ENCODE data around the gene KRTAP6-3. TPM values are rescaled to one million over a fixed set of nuclear protein-coding genes. Genes with fewer than 3 reads are reported as not detected.

KRTAP6-3 gene
- total RNA-seq, 1 experiment from 2014 or later = not detected

GRCh38 chr21:30638686-30639085, 46.4 kb downstream of the KRTAP6-3 start:
- POLR2A ChIA-PET = no interaction called here
- TF ChIP-seq ZNF416 (CRISPR knock-in tag; IDR thresholded peaks at IDR 0.05) = no peak
- no peak for TF ChIP-seq ZNF281 (CRISPR knock-in tag; IDR thresholded peaks at IDR 0.05)
- TF ChIP-seq NFATC4 (CRISPR knock-in tag; IDR thresholded peaks at IDR 0.05) = no peak
- no peak for TF ChIP-seq ZMAT4 (CRISPR knock-in tag; IDR thresholded peaks at IDR 0.05)
- no peak for TF ChIP-seq CREB1 (CRISPR knock-in tag; IDR thresholded peaks at IDR 0.05)
- TF ChIP-seq ATF3 (CRISPR knock-in tag; conservative IDR thresholded peaks at IDR 0.05) = no peak
- no peak for TF ChIP-seq STAT6 (CRISPR knock-in tag; conservative IDR thresholded peaks at IDR 0.05; ENCODE audit: low read depth)
- TF ChIP-seq JUN (CRISPR knock-in tag; IDR thresholded peaks at IDR 0.05) = no peak
- no peak for TF ChIP-seq MXD4 (CRISPR knock-in tag; IDR thresholded peaks at IDR 0.05; ENCODE audit: borderline replicate concordance)
- TF ChIP-seq ZSCAN18 (CRISPR knock-in tag; IDR thresholded peaks at IDR 0.05) = no peak
- no peak for TF ChIP-seq ERG (CRISPR knock-in tag; IDR thresholded peaks at IDR 0.05)
- no peak for TF ChIP-seq SP1 (CRISPR knock-in tag; conservative IDR thresholded peaks at IDR 0.05)
- TF ChIP-seq USF2 (CRISPR knock-in tag; IDR thresholded peaks at IDR 0.05) = no peak
- no peak for TF ChIP-seq ATF1 (CRISPR knock-in tag; IDR thresholded peaks at IDR 0.05)

GRCh38 chr21:30642564-30642963, 50.3 kb downstream of the KRTAP6-3 start, which contains the start of gene KRTAP20-3:
TSS of gene KRTAP20-3 (plus strand) at chr21:30642864.
- ChIA-PET CTCF (no interaction called here), POLR2A (no interaction called here)
- Mint-ChIP-seq H3K4me3 (no peak within 1 kb of the TSS), H3K36me3 (no peaks in the 10 kb centered on the region), H3K4me1 (no peaks in the 10 kb centered on the region), H3K27me3 (ENCODE audit: low read depth) (no peaks in the 10 kb centered on the region), H3K27ac (no peak within 1 kb of the TSS), H3K9me3 (peaks cover 7% of the 10 kb centered on the region; the same call in 1 of the 2 replicates)
- no peak for DNase-seq (ENCODE audit: low spot score)
- ATAC-seq = no peak
- no peak for TF ChIP-seq AFF4 (CRISPR knock-in tag; IDR thresholded peaks at IDR 0.05; ENCODE audit: borderline replicate concordance)
- no peak for TF ChIP-seq ZNF423 (CRISPR knock-in tag; IDR thresholded peaks at IDR 0.05)
- no peak for TF ChIP-seq ZNF512 (CRISPR knock-in tag; IDR thresholded peaks at IDR 0.05; ENCODE audit: borderline replicate concordance)
- no peak for TF ChIP-seq NFYB (CRISPR knock-in tag; conservative IDR thresholded peaks at IDR 0.05; ENCODE audit: low read depth)
- TF ChIP-seq ZNF121 (CRISPR knock-in tag; IDR thresholded peaks at IDR 0.05) = no peak
- TF ChIP-seq GTF2I (CRISPR knock-in tag; conservative IDR thresholded peaks at IDR 0.05) = no peak
- TF ChIP-seq GRHL2 (CRISPR knock-in tag; IDR thresholded peaks at IDR 0.05; ENCODE audit: insufficient replicate concordance, severe bottlenecking) = no peak

More at GRCh38 chr21:30638686-30639085, 46.4 kb downstream of the KRTAP6-3 start:
- peaks cover 7% of the 10 kb centered on the region; the same call in 1 of the 2 replicates for H3K9me3 Mint-ChIP-seq
- no peak overlapping the region for H3K4me3 Mint-ChIP-seq
- H3K36me3 Mint-ChIP-seq = no peaks in the 10 kb centered on the region
- DNase-seq (ENCODE audit: low spot score) = no peak
- no peaks in the 10 kb centered on the region for H3K27me3 Mint-ChIP-seq (ENCODE audit: low read depth)
- CTCF ChIA-PET = no interaction called here
- ATAC-seq = no peak
- H3K4me1 Mint-ChIP-seq = no peaks in the 10 kb centered on the region
- H3K27ac Mint-ChIP-seq = no peak overlapping the region

Data from WTC11 (cell line).